HG03378 (cell line): ENCODE results near the gene CHN2.

Experiments used
- ATAC-seq: cut with Tn5 transposase; IDR thresholded peaks from one replicate; pipeline ENCODE4 v1.9.1; 2021; ENCODE audit warnings: mild to moderate bottlenecking, moderate library complexity; ENCODE audit not compliant: unreplicated experiment

CHN2 gene

GRCh38 chr7:29194594-29195427 is at the start of gene CHN2:
TSS of gene CHN2 (plus strand) at chr7:29194775.
- no peak for ATAC-seq

GRCh38 chr7:29145553-29146056 is 49.0 kb upstream of the CHN2 start:
- ATAC-seq: no peak

GRCh38 chr7:29146057-29146706 is 48.4 kb upstream of the CHN2 start, which contains the start of gene CPVL:
TSS of gene CPVL (minus strand) at chr7:29146537. CDS start at chr7:29121061, 25,476 bp downstream.
- no peak for ATAC-seq

- no peak for ATAC-seq
Measured at GRCh38 chr7:29146888-29147609, 47.5 kb upstream of the CHN2 start.

- no peak for ATAC-seq
Measured at GRCh38 chr7:29147821-29148220, 46.8 kb upstream of the CHN2 start.

- no peak for ATAC-seq
Measured at GRCh38 chr7:29149036-29149435, 45.5 kb upstream of the CHN2 start.

GRCh38 chr7:29150856-29151255 is 43.7 kb upstream of the CHN2 start:
- ATAC-seq: no peak

- ATAC-seq: no peak
Measured at GRCh38 chr7:29154076-29154475, 40.5 kb upstream of the CHN2 start.

- no peak for ATAC-seq
Measured at GRCh38 chr7:29156907-29157452, 37.6 kb upstream of the CHN2 start.

GRCh38 chr7:29158795-29159423 is 35.7 kb upstream of the CHN2 start:
- no peak for ATAC-seq

GRCh38 chr7:29160080-29160479 is 34.5 kb upstream of the CHN2 start:
- no peak for ATAC-seq

- no peak for ATAC-seq
Measured at GRCh38 chr7:29161231-29161630, 33.3 kb upstream of the CHN2 start.

GRCh38 chr7:29162577-29162976 is 32.0 kb upstream of the CHN2 start:
- no peak for ATAC-seq

GRCh38 chr7:29163854-29164253 is 30.7 kb upstream of the CHN2 start:
- no peak for ATAC-seq

GRCh38 chr7:29167721-29168120 is 26.9 kb upstream of the CHN2 start:
- no peak for ATAC-seq

GRCh38 chr7:29170781-29171180 is 23.8 kb upstream of the CHN2 start:
- ATAC-seq: no peak

GRCh38 chr7:29173458-29173857 is 21.1 kb upstream of the CHN2 start:
- ATAC-seq: no peak

- no peak for ATAC-seq
Measured at GRCh38 chr7:29177963-29178600, 16.5 kb upstream of the CHN2 start.

- ATAC-seq: no peak
Measured at GRCh38 chr7:29179115-29179514, 15.5 kb upstream of the CHN2 start.

- no peak for ATAC-seq
Measured at GRCh38 chr7:29184599-29184998, 10.0 kb upstream of the CHN2 start.
